GM19193 (cell line): ENCODE data around the gene ADAM10.

Experiments
- POLR2A ChIP-seq: IDR thresholded peaks from 4 replicates; pipeline ENCODE4 v1.6.1; 2011; ENCODE audit not compliant: insufficient read depth, insufficient read length; ENCODE audit errors: extremely low read depth

Gene ADAM10, protein sequence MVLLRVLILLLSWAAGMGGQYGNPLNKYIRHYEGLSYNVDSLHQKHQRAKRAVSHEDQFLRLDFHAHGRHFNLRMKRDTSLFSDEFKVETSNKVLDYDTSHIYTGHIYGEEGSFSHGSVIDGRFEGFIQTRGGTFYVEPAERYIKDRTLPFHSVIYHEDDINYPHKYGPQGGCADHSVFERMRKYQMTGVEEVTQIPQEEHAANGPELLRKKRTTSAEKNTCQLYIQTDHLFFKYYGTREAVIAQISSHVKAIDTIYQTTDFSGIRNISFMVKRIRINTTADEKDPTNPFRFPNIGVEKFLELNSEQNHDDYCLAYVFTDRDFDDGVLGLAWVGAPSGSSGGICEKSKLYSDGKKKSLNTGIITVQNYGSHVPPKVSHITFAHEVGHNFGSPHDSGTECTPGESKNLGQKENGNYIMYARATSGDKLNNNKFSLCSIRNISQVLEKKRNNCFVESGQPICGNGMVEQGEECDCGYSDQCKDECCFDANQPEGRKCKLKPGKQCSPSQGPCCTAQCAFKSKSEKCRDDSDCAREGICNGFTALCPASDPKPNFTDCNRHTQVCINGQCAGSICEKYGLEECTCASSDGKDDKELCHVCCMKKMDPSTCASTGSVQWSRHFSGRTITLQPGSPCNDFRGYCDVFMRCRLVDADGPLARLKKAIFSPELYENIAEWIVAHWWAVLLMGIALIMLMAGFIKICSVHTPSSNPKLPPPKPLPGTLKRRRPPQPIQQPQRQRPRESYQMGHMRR

DNA sequence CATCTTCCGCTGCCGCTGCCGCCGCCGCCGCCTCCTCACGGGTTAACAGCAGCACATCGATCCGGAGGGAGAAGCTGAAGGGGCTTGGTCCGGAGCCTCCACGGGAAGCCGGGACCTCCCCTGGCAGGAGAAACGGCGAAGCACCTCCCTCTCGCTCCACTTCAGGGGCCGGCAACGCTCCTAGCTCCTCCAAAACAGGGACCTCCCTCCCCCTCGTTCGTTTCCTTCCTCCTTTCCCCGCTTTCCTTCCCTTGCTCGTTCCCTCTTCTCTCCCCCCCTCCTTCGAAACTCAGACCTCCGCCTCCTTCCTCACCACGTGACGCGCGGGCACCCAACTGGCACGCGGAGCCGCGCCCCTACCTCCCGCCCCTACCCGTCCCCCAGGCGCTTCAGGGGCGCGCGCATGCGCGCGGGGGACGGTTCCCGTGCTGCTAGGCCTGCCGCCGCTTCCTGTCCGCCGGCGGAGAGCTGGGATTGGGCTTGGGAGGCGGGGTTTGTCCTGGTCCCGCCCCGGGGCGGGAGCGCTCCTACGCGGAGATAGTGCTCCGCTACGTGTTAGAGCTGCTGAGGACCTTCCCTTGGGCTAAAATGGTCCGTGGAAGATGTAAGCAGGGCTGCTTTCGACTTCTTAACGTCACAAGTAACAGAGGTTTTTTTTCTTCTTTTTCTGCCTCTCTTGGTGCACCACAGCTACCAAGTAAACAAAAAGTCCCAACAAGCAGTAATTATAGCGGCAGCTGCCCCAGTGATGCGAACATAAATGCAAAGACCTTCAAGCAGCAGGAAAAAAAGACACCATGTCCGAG is at the start of gene ADAM10:
Gene ADAM10 (minus strand): TSS at position 176 of the 806 bp plus-strand sequence. CDS start 173 bp downstream, at position 3.
- peak; percentile 74 for TF ChIP-seq POLR2A

DNA sequence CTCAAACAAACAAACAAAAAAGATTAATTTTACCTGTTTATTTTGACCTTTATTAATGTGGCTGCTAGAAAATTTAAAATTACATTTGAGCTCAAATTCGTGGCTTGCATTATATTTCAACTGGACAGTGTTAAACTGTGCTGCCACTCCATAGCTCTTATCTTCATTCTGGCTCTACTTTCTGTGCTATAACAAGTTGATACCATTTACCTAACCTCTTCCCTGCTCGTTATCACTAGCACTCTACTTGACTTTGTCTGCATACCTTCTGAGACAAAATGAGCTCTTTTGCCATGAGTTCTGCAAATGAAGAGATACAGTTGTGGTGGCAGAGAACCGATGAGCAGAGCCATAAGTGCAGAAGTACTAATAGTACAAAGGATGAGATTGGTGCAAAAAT is 48.0 kb upstream of the ADAM10 start:
- TF ChIP-seq POLR2A, result no peak

DNA sequence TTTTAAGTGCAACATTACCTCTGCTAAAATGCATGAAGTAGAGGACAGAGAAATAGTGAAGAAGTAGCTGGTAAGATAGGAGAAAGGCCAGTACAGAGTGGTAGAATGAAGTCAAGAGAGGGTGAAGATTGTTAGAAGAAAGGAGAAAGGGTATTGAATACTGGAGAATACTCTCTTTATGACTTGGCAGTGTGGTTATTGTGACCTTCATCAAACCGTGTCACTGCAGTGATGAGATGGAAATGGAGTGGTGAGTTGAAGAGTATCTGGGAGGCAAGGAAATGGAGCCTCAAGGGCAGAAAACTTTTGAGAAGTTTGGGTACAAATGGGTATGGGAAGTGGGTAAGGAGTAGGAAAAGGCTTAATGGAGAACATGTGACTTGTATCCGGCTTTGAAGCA is 46.3 kb upstream of the ADAM10 start:
- TF ChIP-seq POLR2A, result no peak

DNA sequence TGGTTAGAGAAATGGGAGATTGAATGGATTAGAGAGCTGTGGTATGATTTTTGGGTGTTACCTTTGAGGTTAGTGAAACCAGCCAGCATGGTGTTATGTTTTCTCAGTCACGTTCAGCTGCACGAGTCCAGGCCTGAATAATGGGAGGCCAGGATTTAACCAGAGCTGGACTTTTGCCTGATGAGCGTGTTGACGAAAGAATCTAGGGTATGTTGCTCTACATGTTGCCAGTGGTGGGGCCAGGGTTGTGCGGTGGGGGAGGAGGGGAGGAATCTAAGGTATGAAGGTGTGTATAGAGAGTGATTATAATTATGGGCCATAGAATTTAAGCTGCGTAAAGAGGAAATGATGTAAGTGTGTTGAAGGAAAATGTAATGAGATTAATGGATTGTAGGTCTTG is 44.4 kb upstream of the ADAM10 start:
- TF ChIP-seq POLR2A, result no peak

DNA sequence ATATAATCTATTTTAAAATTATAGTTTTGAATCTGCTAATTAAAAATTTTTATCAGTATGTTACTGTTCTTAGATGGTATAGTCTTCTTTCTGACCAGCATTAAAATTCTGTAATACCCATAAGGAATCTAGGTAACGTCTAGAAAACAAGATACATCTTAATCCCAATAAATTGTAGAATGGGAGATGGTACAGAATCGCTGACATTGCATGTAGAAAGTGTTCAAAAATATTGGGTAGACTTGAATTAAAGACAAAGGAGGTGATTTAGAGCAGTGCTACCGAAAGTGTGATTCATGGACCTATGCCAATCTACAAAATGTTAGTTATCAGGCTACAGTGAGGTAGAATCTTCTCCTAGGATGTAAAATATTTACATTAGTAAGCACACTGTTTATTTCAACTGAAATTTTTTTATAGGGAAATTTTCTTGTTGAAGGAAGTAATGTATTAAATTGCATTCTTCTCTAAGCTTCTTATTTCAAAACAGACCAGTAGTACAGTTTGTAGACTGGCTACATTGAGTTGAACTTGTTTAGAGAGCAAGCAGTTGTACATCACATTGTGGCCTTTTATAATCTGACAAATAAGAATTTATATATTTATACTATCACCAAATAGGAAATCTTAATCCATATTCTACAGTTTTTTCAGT is 38.7 kb upstream of the ADAM10 start:
- TF ChIP-seq POLR2A, result no peak

DNA sequence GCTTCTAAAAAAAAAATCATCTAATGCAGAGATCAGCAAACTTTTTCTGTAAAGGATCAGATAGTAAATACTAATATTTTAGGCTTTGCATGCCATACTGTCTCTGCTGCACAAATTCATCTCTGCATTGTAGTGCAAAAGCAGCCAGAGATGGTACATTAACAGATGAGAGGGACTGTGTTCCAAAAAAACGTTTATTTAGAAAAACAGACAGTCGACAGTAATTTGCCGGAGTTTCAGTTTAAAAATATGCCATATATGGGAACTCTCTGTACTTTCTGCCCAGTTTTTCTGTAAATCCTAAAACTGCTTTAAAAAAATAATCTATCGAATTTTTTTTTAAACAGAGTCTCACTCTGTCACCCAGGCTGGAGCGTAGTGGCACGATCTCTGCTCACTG is 35.8 kb upstream of the ADAM10 start:
- TF ChIP-seq POLR2A, result no peak

DNA sequence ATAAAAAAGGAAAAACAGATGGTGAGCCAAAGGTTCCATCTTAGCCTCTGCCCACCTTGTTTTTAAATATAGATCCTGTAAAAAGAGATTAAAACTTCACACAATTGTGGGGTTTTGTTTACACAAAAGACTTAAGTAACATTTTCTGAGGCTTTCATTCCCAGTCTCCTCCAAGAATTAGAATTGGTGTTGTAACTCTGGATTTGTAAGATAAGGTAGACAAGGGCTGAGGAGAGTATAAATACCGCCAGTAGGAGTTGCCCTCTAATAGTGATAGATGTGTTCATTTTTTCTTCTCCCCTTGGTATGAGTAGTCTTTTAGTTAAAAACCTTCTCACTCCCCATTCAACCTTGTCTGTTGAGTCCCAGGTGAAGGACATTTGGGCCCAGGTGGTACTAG is 30.0 kb upstream of the ADAM10 start:
- no peak for TF ChIP-seq POLR2A

DNA sequence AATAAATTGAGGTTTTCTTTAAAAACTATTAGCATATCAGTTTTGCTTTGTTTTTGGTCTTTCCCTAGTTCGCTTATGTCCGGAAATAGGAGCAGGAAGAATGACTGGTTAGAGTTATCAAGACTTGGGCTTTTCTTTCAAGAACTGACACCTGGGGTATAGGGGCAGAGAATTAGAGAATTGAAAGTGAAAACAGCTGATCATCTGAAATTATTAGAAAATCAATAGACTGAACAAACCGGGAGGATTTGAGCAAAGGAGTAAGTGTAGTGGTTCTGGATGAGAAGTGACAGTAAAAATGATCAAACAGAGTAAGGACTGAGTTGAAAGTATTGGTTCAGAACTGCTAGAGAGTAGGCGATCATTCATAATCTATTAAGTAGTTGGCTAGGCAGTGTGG is 27.6 kb upstream of the ADAM10 start:
- no peak for TF ChIP-seq POLR2A

DNA sequence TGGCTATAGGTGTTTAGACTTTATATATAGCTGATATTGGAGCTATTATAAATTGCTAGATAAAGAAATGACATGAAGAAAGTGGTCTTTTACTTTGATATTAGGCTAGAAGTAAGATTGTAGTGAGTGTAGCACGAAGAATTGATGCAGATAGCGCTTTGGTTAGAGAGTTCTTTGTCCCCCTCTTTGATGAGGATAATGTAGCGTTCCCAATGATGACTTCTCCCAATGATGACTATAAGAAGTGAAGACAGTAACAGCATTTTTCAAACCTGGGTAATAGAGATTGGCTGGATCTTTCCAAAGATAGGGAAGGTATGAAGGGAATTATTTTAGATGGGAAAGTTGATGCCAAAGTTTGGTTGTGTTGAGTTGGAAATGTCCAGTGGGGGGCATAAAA is 25.9 kb upstream of the ADAM10 start:
- TF ChIP-seq POLR2A, result no peak

DNA sequence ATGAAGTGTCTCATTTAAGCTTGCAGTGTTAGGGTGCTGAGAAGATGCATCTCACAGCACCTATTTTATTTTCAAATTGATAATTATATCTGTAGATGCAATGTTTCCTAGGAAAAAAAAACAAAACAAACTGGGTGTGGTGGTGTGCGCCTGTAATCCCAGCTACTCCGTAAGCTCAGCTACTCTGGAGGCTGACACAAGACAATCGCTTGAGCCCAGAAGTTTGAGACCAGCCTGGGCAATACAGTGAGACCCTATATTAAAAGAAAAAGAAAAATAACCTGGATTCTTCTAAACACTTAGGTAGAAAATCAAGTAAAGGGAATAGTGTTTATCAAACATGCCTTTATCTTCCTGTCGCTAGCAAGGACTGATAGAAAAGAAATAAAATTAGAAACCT is 23.5 kb upstream of the ADAM10 start:
- no peak for TF ChIP-seq POLR2A

DNA sequence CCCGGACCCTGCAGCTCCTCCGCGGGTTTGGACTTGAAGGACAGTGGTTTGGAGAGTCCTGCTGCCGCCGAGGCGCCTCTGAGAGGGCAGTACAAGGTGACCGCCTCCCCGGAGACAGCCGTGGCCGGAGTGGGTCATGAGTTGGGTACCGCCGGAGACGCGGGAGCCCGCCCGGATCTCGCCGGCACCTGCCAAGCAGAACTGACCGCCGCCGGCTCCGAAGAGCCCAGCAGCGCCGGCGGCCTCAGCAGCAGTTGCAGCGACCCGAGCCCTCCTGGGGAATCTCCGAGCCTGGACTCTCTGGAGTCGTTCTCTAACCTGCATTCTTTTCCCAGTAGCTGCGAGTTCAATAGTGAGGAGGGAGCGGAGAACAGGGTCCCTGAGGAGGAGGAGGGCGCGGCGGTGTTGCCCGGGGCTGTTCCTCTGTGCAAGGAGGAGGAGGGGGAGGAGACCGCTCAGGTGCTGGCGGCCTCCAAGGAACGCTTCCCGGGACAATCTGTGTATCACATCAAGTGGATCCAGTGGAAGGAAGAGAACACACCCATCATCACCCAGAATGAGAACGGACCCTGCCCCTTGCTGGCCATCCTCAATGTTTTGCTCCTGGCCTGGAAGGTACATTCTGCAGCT is 22.2 kb upstream of the ADAM10 start:
- no peak for TF ChIP-seq POLR2A

DNA sequence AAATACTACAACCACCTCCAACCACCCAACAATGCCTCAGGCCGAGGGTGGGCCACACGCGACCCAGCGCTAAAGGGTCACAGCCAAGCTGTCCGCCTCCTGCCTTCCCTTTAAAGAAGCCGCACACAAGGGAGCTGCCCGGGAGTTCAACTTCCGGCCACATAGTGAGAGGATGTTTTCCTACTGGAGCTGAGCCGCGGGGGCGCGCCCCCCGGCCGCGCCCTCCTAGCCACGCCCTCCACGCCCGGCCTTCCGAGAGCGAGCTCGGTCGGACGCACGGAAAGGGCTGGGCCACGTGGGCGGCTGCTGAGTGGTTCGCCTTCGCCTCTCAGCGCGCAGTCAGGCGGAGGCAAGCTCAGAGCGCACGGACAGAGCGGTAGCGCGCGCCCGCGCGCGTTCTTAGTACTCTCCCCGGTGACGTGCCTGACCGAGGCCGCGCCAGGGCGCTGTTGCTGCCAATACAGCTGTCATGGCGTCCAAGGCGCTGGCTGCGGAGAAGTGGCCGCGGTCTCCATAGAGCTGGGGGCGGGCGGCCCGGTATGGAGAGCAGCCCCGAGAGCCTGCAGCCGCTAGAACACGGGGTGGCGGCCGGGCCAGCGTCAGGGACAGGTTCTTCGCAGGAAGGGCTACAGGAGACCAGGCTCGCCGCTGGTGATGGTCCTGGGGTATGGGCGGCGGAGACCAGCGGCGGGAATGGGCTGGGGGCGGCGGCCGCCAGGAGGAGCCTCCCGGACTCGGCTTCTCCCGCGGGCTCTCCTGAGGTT is 21.5 kb upstream of the ADAM10 start, which contains the start of gene MINDY2:
Gene MINDY2 (plus strand): TSS at position 446 of the 764 bp plus-strand sequence. CDS start 94 bp downstream, at position 540.
- TF ChIP-seq POLR2A, result peak; percentile 91

DNA sequence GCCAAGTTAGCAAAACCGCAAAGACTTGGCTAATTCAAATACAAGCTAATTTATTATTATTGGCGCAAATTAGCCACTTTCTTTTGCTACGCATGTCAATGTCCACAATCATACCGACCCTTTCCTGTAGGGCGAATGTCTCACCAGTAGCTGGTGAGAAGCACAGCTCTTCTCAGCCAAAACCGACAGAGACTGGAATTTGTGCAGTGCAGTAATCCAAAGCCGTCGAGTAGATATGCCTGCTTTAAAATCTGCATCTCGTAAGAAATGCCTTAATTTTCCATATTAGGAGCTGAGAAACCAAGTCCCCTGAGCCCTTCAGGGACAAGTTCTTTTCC is 21.0 kb upstream of the ADAM10 start:
- TF ChIP-seq POLR2A, result no peak

DNA sequence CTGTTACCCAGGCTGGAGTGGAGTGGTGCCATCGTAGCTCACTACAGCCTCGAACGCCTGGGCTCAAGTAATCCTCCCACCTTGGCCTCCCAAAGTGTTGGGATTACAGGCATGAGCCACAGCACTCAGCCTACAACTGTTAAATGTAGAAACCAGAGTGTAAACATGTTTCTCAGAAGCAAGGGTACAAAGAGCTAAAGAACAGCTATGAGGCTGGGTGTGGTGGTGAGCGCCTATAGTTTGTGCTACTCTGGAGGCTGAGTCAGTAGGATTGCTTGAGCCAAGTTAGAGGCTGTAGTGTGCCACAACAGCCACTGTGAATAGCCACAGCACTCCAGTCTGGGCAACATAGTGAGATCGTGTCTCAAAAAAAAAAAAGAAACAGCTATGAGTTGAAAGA is 16.8 kb upstream of the ADAM10 start:
- no peak for TF ChIP-seq POLR2A

DNA sequence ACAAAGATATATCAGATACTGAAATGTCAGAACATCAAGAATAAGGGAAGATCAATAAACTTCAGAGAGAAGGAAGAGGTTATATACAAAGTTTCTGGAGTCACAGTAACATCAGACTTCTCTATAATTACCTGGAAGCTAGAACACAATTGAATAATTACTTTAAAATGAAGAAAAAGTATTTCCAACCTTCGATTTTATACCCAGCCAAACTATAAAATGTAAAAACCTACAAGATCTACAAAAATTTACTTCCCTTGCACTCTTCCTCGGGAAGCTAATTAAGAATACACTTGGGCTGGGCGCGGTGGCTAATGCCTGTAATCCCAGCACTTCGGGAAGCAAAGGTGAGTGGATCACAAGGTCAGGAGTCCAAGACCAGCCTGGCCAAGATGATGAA is 15.0 kb upstream of the ADAM10 start:
- no peak for TF ChIP-seq POLR2A
